GM19397 (cell line): ENCODE measurements around the gene ANK3.
A peak's percentile ranks its signal among the peaks of the same experiment; 100 is the strongest.

Source experiments
- ATAC-seq: cut with Tn5 transposase; IDR thresholded peaks from one replicate; pipeline ENCODE4 v1.9.1; 2021; ENCODE audit warnings: mild to moderate bottlenecking, moderate library complexity; ENCODE audit not compliant: unreplicated experiment

ANK3 gene

DNA sequence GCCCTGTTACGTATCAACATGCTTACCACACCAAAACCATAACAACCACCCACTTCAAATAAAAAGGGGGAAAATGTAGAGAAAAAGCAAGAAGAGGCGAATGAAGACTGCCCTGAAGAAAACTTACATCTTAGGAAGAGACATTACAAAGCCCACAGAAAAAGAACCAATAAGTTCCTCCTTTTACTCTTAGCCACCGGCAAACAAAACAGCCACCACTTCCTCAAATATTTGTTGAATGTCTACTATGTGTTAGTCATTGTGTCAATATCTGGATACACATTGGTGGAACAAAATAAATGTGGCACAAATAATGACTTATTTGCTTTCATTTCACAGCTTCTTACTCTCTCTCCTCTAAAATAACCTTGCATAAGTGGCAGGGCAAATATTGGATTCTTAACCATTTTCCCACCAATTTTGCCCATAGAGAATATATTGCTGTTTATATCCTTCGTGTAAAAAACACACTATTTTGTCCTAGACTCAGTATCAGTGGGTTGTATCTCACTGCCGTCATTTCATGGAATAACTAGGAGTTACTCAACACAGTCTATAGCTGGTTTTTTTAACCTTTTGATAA, 106.8 kb downstream of the ANK3 start:
- ATAC-seq: no peak

GRCh38 chr10:60281792-60282353, 107.8 kb downstream of the ANK3 start:
- no peak for ATAC-seq

- ATAC-seq: no peak
Measured at GRCh38 chr10:60281331-60281730, 108.3 kb downstream of the ANK3 start.

- ATAC-seq: no peak
Measured at GRCh38 chr10:60280475-60280874, 109.2 kb downstream of the ANK3 start.

DNA sequence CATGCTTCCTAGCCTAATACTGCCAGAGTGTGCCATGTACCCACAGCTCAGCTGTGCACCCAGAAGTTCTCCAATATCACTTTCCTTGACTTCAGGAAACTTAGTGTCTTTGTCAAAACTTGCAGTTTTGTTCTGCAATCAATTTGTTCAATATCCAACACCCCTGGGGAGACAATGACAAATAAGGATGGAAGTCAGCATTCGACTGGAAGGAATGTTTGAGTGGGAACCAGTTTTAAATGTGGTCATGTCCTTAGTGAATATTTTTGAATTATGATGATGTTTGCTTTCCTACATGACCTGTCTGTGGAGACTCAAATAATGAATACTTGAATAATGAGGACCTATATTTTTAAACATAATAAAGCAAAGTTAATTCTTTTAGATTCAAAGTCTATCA, 112.0 kb downstream of the ANK3 start:
- no peak for ATAC-seq

GRCh38 chr10:60276232-60276631, 113.4 kb downstream of the ANK3 start:
- no peak for ATAC-seq

DNA sequence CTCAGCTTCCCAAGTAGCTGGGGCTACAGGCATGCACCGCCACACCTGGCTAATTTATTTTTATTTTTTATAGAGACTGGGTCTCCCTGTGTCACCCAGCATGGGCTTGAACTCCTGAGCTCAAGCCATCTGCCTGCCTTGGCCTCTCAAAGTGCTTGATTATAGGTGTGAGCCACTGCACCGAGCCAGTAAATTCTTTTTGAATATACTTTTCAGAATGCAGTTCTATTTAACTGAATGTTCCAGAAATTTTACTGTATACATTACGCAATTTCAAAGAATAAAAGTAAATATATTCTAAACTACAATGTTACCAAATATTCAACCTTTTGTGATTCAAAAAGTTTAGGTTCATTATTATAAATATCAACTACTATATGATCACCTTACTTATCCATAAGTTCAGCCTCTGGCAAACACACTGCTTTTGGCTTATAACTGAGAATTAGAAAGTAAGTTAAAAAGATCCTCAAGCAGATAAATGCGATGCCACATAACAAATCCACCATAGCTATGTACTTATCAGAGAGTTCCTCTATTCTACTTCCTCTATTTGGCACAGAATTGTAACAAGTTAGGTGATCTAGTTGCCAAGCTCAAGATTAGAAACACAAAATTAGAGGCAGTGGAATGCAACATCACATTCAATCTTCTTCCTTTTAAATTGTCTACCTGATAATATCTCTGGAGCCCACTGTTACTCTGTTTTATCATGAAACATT, 118.2 kb downstream of the ANK3 start:
- ATAC-seq: no peak

- no peak for ATAC-seq
Measured at GRCh38 chr10:60270426-60270825, 119.2 kb downstream of the ANK3 start.

GRCh38 chr10:60267802-60268201, 121.9 kb downstream of the ANK3 start:
- no peak for ATAC-seq

DNA sequence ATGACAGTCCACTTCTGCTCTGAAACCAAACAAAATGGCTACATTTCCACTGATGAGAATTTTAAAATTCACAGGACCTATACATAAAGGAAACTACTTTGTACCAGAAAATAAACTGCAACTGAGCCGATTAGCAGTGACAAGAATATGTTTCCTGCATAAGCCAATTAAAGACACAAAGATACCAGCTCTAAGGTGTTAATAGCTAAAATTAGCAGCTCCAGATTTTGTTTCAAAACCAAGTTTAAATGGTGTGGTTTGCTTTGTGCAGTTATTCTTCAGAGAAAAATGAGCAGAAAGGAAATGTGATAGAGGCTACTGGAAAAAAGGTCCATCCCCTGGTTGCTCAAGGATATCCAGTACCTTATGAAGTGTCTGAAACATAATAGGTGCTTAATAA, 123.2 kb downstream of the ANK3 start:
- no peak for ATAC-seq

DNA sequence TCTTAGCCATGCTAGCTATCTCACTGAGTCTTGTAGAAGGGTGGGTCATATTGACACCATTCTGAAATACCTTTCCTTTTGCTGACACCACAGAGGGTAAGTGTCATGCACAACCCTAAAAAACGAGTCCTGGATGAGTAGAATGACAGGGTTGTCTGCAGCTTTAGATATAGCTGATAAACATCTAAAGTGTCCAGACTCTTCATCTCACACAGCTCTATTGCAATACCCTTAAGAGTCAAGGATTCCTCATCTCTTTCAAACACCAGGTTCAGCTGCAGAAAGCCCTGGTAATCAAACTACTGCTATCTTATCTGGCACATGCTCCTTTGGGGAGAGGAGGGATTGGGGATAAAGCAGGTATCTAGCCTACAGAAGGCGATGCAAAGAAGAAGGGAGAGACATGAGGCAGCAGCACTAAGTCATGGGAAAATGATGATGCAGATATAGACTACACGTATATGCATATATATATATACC, 127.0 kb downstream of the ANK3 start:
- ATAC-seq: no peak

DNA sequence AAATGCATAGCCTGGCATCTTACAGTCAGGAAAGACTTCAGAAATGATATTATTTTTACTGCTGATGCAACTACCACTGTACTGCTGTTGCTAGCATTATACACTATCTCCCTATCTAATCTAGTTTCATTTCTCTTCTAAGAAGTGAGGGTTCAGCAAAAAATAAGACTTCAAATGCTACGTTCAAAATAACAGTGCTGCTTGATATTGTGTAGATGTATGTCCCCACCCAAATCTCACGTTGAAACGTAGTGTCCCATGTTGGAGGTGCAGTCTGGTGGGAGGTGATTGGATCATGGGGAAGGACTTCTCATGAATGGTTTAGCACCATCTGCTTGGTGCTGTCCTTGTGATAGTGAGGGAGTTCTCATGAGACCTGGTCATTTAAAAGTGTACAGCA, 129.4 kb downstream of the ANK3 start:
- no peak for ATAC-seq

DNA sequence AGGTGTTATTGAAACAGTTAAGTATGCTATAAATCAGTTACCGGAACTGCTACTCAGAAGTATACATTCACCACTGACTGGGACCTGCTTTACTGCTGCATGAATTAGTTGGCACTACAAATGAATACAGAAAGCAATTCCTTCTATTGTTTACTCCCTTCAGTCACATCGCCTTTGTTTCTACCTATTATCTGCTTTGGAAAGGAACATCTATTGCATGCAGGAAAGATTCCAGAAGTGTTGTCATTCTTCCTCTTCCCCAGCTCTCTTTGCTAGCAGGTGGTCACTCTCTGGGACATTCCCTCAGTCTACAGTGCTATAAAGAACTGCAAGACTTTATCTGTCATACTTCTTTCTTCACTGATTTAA, 131.3 kb downstream of the ANK3 start:
- ATAC-seq: no peak

DNA sequence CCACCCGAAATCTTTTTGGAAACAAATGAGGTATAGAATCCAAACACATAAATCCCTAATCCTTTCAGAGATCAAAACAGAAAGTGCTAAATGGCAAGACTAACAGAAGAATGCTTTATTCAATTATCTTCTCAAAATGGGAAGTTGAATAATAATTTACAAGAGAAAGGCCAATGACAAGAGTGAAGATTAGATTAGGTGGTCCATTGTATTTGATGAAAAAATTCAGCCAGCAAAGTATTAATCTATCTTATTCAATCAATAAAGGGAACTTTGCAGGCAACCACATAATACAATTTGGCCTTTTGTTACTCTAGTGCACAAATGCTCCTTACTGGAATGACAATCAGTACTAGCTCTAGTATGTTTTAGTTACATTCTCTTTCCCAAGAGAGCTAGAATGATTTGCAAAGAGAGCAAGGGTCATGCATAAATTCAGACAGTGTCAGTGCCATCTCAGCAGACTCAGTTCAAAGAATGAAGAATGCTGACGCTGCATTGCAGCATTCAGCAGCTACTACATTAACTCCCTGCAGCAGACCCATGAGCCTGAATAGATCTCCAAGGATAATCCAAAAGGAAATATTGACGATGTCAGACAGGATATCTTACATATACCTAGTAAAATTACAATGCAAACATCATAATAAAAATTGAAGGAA, 131.8 kb downstream of the ANK3 start:
- ATAC-seq: no peak

- no peak for ATAC-seq
Measured at GRCh38 chr10:60254776-60255175, 134.9 kb downstream of the ANK3 start.

GRCh38 chr10:60253484-60253883, 136.2 kb downstream of the ANK3 start:
- no peak for ATAC-seq

GRCh38 chr10:60252688-60253087, 137.0 kb downstream of the ANK3 start:
- no peak for ATAC-seq

DNA sequence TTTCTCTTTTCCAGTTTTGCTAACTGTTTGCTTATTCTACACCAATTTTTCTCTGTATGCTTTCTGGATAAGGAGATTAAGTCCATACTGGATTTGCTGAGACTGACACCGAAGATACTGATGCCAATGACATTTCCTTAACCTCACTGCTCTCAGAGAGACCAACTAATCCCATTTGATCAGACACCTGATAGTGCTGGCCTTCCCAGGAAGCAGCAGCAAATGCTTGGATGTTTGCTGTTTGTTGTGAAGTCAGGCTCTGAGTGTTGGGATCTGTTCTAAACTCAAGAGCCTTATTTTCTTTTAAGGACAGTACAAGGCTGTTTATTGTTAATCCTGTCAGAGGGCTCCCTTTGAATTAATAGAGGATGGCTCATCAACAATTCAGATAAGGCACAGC, 143.3 kb downstream of the ANK3 start:
- ATAC-seq: no peak

GRCh38 chr10:60239228-60239627, 150.4 kb downstream of the ANK3 start:
- ATAC-seq: no peak

DNA sequence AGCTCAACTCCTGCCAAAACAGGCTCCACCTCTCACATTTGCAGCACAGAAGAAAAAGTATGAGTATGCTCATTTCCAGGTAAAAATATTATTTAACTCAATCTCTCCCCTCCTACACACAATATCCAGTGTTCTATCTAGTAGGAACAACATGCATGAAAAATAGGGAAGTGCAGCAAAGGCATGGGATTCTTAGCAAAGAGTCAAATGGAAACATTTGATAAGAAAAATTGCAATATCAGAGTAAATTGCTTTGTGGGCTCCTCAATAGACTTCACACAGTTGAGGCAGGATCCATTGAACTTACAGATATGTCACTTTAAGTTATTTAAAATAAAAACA, 150.9 kb downstream of the ANK3 start:
- ATAC-seq: no peak

DNA sequence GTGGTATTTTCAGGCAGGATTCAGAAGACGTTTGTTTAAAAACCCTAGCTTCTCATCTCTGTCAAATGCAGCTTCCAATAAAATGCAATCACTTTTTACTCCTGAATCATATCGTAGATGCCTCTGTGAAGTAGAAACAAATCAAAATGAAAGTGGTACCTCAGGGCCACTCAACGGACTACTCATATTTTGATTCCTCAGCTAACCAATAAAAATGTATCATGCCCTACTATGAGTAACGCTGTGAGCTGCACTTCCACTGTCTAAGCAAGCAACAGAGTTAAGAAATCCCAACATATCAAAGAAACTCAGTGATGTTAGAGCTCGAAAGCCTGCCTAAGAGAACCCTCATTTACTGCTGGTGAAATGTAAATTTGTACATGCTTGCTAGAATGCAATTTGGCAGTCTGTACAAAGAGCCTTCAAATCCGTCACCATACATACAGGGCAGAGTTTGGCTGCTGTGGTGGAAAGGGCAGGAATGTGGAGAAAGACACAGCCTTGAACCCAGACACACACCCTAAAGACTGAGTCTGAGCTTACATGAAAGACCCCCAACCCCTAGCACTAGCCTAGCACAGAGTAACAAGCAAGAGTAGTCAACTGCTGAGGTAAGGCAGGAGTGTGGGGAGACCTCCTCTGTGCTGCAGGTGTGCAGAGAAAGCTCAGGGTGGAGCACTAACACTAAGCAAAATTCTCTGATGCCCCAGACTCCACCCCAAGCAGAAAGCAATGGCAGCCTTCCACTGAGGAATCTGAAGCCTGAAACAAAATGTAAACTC, 151.5 kb downstream of the ANK3 start:
- peak; percentile 39 for ATAC-seq
